Muscle layer of colon (tissue), 2 donors: ENCODE measurements around the gene PARD3B.
A peak's percentile ranks its signal among the peaks of the same experiment; 100 is the strongest.

ENCODE experiments used
- H3K27ac ChIP-seq: one replicate; pipeline ENCODE4 v1.7.0; 2013; ENCODE audit warnings: low read depth, mild to moderate bottlenecking, low read length, moderate library complexity
- H3K27me3 ChIP-seq, 2 donors: one replicate each; pipeline ENCODE4 v1.7.0; 2013; ENCODE audit warnings: low read length in 2 of 2, mild to moderate bottlenecking in 2 of 2; ENCODE audit not compliant: insufficient read depth in 2 of 2, control insufficient read depth in 1 of 2
- H3K36me3 ChIP-seq: one replicate; pipeline ENCODE4 v1.7.0; 2013; ENCODE audit warnings: mild to moderate bottlenecking, low read length; ENCODE audit not compliant: insufficient read depth
- H3K4me1 ChIP-seq: one replicate; pipeline ENCODE4 v1.7.0; 2013; ENCODE audit warnings: mild to moderate bottlenecking, low read length; ENCODE audit not compliant: insufficient read depth
- H3K4me3 ChIP-seq, 2 donors: one replicate each; pipeline ENCODE4 v1.7.0; 2013; ENCODE audit warnings: low read length in 2 of 2, low read depth in 1 of 2, mild to moderate bottlenecking in 1 of 2, moderate library complexity in 1 of 2
- H3K9ac ChIP-seq: one replicate; pipeline ENCODE4 v1.7.0; 2013; ENCODE audit warnings: low read length
- H3K9me3 ChIP-seq: one replicate; pipeline ENCODE4 v1.7.0; 2013; ENCODE audit warnings: mild to moderate bottlenecking, low read length
- donor health status: abdominal sarcoma.
- donor health status: Adenocarcinoma of cecum.

PARD3B gene, protein sequence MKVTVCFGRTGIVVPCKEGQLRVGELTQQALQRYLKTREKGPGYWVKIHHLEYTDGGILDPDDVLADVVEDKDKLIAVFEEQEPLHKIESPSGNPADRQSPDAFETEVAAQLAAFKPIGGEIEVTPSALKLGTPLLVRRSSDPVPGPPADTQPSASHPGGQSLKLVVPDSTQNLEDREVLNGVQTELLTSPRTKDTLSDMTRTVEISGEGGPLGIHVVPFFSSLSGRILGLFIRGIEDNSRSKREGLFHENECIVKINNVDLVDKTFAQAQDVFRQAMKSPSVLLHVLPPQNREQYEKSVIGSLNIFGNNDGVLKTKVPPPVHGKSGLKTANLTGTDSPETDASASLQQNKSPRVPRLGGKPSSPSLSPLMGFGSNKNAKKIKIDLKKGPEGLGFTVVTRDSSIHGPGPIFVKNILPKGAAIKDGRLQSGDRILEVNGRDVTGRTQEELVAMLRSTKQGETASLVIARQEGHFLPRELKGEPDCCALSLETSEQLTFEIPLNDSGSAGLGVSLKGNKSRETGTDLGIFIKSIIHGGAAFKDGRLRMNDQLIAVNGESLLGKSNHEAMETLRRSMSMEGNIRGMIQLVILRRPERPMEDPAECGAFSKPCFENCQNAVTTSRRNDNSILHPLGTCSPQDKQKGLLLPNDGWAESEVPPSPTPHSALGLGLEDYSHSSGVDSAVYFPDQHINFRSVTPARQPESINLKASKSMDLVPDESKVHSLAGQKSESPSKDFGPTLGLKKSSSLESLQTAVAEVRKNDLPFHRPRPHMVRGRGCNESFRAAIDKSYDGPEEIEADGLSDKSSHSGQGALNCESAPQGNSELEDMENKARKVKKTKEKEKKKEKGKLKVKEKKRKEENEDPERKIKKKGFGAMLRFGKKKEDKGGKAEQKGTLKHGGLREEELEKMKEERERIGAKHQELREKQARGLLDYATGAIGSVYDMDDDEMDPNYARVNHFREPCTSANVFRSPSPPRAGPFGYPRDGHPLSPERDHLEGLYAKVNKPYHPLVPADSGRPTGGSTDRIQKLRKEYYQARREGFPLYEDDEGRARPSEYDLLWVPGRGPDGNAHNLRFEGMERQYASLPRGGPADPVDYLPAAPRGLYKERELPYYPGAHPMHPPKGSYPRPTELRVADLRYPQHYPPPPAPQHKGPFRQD (N-terminal part only)

DNA sequence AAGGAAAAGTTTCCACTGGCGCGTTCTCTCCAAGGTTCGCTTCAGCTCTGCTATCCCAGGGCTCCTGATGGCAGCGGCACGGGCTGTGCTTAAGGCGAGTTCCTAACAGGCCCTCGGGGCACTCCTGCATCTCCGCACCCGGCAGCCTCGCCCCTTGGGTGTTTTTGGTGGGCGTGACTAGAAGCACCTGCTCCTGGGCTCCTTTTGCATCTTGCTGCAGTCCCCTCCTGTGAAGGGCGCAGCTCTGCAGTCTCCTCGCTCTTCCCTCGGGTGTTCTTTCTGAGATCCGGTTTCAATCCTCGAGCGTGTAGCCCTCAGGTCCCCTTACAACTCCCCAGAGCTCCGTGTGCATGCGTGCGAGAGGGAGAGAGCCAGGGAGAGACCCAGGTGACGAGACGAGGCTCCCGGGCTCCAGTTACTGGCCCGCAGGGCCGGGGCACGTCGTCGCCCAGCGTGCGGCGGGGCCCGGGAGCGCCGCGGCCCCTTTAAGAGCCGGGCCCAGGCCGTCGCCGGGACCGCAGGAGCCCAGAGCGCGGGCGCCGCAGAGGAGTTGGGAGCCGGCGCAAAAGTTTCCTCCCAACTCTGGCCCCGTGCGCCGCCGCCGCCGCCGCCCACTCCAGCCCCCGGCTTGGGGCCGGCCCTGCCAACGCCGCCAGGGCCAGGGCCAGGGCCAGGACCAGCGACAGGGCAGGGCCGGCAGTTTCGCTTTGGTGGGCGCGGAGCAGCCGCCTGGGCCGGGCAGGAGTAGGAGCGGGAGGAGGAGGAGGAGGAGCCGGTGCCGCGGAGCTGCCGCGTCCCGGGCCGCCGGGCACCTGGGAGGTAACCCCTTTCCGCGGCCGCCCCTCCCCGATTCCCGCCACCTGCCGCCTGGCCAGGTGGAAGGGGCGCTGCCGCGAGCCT lies at the start of gene PARD3B:
Gene PARD3B (plus strand): TSS at position 515 of the 900 bp plus-strand sequence. CDS start 525 bp downstream, outside the sequence.
- peaks cover 31% of the 10 kb centered on the region for H3K4me1 ChIP-seq
- H3K4me3 ChIP-seq: peak within 1 kb of the TSS; percentile 55 to 90
- no peaks in the 10 kb centered on the region for H3K9me3 ChIP-seq
- H3K9ac ChIP-seq: peak within 1 kb of the TSS; percentile 41
- H3K36me3 ChIP-seq: no peaks in the 10 kb centered on the region
- H3K27me3 ChIP-seq: peaks cover 0 to 3% of the 10 kb centered on the region in 2 donors
- H3K27ac ChIP-seq: peak within 1 kb of the TSS; percentile 81

DNA sequence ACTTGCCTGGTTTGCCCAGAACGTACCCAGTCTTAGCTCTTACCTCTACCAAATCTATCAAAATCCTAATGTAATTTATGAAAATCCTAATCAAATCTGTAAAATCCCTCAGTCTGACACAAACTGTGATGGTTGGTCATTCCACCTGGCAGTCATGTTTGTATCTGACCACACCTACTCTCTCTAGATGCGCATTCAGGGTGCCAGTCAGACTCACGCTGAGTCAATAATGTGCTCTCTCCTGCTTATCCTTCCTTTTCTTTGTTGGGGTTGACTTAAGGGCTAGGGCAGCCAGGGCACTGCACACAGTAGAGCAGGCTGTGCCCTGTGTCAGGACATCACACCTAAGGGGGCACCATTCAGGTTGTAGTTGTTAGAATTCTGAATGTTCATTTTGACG lies 48.5 kb upstream of the PARD3B start:
- Histone ChIP-seq H3K27ac (no peak overlapping the region), H3K36me3 (no peaks in the 10 kb centered on the region), H3K9ac (no peak overlapping the region), H3K4me1 (peaks cover 11% of the 10 kb centered on the region), H3K4me3 (no peak overlapping the region), H3K9me3 (no peaks in the 10 kb centered on the region), H3K27me3 (no peaks in the 10 kb centered on the region)

DNA sequence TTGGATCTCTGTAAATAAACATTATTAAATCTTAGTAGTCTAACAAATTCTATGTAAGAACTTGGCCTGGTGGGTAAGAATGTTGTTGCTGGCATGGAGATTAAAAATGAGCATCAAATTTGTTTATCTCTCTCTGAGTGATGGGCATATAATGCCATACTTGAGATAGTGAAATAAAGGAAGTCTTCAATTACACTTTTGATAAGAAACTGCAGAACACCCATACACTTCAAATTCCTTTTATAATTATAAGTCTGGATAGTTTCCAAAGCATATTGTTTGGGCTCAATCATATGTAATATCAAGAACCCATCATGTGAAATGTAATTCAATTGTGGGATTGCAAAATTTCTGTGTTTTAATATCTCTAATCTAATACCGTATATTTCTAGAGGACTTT lies 47.4 kb upstream of the PARD3B start:
- H3K9ac ChIP-seq: no peak overlapping the region
- H3K4me3 ChIP-seq: no peak overlapping the region
- no peaks in the 10 kb centered on the region for H3K27me3 ChIP-seq
- H3K27ac ChIP-seq: no peak overlapping the region
- no peaks in the 10 kb centered on the region for H3K9me3 ChIP-seq
- no peaks in the 10 kb centered on the region for H3K36me3 ChIP-seq
- peaks cover 11% of the 10 kb centered on the region for H3K4me1 ChIP-seq

DNA sequence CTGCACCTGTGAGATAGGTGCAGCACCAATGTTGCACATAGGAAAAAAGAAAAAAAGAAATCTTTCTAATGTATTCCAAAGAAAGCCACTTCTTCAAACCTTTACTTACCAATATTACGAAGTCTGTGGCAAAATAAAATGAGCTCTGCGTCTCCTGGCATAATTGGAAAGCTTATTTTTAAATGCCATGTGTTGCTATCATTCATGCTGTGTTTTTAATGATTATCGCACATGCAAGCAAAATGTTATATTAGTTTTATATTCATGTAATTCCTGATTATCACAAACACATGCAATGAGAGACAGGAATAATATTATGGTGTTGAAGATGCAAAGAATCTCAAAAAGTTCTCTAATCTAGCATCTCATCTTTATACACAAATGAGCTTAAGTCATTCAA lies 47.0 kb upstream of the PARD3B start:
- H3K4me1 ChIP-seq: peaks cover 11% of the 10 kb centered on the region
- no peak overlapping the region for H3K4me3 ChIP-seq
- no peak overlapping the region for H3K9ac ChIP-seq
- H3K36me3 ChIP-seq: no peaks in the 10 kb centered on the region
- no peaks in the 10 kb centered on the region for H3K9me3 ChIP-seq
- H3K27me3 ChIP-seq: no peaks in the 10 kb centered on the region
- H3K27ac ChIP-seq: no peak overlapping the region

DNA sequence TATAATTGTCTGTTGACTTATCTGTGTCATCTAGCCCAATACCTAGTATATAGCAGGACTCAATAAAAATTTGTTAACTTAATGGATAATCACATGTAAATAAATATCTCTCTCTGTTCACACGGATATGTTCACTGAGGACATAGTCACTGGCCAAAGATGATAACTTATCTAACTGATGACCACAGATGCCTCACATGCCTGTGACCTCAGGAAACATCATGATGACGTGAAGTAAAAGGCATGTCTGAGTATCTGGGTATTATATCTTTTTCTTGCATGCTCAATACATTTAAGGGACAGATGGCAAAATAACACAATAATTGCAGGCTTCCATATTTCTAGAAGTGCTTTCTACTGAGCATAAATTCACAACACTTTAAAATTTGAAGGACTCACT lies 41.4 kb upstream of the PARD3B start:
- H3K4me3 ChIP-seq: no peak overlapping the region
- no peaks in the 10 kb centered on the region for H3K27me3 ChIP-seq
- H3K27ac ChIP-seq: no peak overlapping the region
- H3K9me3 ChIP-seq: no peaks in the 10 kb centered on the region
- no peaks in the 10 kb centered on the region for H3K4me1 ChIP-seq
- H3K9ac ChIP-seq: no peak overlapping the region
- H3K36me3 ChIP-seq: no peaks in the 10 kb centered on the region

DNA sequence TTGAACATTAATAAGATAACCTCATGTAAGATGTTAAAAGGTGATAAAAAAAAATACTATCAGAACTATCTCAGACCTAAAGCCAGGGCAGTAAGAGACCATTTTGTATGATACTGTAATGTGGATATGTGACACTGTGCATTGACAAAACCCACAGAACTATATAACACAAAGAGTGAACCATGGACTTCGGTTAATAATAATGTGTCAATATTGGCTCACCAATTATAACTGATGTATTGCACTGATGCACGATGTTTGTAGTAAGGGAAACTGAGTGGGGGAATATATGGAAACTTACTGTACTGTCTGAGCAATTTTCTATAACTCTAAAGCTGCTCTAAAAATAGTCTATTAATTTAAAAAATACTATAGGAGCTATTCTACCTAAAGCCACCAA lies 40.7 kb upstream of the PARD3B start:
- Histone ChIP-seq H3K27me3 (no peaks in the 10 kb centered on the region), H3K36me3 (no peaks in the 10 kb centered on the region), H3K4me1 (no peaks in the 10 kb centered on the region)

DNA sequence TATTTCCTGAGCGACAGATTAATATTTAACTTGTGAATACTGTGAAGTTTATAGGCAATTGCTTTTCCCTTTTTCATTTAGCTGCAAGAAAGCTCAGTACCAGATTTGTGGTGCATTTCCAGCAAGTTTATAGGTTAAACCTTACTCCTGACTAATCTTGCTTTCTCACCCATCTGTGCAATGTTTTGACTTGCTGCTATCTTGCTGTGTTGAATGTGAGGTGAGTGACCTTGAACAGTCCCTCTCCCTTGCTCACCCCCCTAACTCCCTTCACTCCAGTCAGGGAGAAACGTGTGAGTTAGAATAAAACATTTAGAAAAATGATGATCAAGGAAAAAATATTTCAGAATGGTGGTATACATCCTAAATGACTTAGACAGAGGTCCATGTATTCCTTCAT lies 39.8 kb upstream of the PARD3B start:
- Histone ChIP-seq H3K27ac (no peak overlapping the region), H3K9ac (no peak overlapping the region), H3K27me3 (no peaks in the 10 kb centered on the region)

More for the DNA sequence above, 40.7 kb upstream of the PARD3B start:
- Histone ChIP-seq H3K4me3 (no peak overlapping the region), H3K27ac (no peak overlapping the region), H3K9ac (no peak overlapping the region), H3K9me3 (no peaks in the 10 kb centered on the region)

DNA sequence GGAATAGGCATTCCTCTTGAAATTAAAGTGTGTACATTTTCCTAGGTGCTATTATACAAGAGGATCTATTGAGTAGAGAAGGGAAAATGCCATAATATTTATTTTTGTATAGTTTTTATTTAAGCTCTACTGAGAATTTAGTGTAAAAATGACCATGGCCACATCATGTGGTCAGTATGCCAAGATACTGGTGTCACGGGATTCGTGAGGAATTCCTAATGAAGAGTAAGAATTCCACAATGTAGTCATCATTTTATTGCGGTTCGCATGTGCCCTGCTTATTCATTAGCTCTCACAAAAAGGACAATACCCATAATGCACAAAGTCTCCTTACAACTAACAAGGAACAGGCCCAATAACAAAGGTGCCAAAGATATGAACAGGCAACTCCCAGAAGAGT lies 39.3 kb upstream of the PARD3B start:
- Histone ChIP-seq H3K27ac (no peak overlapping the region), H3K36me3 (no peaks in the 10 kb centered on the region), H3K27me3 (no peaks in the 10 kb centered on the region), H3K9me3 (no peaks in the 10 kb centered on the region), H3K4me3 (no peak overlapping the region), H3K4me1 (no peaks in the 10 kb centered on the region), H3K9ac (no peak overlapping the region)

More for the DNA sequence above, 39.8 kb upstream of the PARD3B start:
- Histone ChIP-seq H3K9me3 (no peaks in the 10 kb centered on the region), H3K4me3 (no peak overlapping the region), H3K4me1 (no peaks in the 10 kb centered on the region), H3K36me3 (no peaks in the 10 kb centered on the region)

DNA sequence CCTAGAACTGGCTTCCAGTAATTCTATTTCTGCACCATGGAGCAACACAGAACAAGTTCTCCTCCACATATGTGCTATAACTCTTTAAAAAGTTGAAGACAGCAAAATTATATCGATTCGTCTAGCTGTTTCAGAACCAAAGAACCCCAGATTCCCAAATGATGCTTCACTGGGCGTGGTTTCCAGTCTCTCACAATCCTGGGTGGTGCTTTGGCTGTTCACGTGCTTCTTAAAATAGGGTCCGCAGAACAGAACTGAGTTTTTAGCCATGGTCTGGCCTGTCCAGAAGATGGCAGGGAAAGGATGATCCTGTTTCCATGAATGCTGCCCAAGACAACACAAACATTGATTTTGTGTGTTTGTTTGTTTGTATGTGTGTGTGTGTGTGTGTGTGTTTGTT lies 37.6 kb upstream of the PARD3B start:
- Histone ChIP-seq H3K9ac (no peak overlapping the region), H3K27ac (no peak overlapping the region), H3K4me3 (no peak overlapping the region), H3K4me1 (no peaks in the 10 kb centered on the region), H3K9me3 (no peaks in the 10 kb centered on the region), H3K36me3 (no peaks in the 10 kb centered on the region), H3K27me3 (no peaks in the 10 kb centered on the region)

DNA sequence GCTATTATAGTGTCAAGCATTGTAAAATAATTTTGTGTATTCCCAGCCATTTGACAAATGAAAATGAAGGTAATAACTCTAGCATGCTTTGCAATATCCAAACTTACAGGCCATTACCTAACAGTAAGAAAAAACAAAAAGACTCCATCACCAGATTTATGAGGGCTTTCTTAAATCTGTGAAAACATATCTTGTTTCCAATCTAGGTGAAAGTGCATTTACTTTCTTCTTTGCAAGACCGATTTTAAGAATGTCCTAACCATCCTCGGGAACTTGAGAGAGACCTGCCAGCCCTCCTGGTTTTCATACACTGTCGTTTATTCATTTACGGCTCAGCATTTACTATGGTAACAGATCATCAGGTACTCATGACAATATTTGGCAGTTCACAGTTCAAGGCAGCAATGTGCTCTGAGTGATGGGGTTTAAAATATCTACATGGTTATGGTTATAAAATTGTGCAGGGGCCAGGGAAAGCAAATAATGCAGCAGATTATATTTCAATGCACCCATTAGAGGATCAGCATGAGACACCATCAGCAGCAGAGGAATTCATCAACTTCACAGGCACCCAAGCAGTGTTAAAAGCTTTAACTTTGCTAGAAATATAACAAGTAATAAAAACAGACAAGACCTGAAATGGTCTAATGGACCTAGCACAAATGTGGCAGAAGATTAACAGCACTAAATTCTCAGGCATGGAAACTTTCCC lies 34.4 kb upstream of the PARD3B start:
- Histone ChIP-seq H3K27me3 (no peaks in the 10 kb centered on the region), H3K27ac (no peak overlapping the region), H3K9me3 (no peaks in the 10 kb centered on the region), H3K36me3 (no peaks in the 10 kb centered on the region), H3K4me3 (no peak overlapping the region), H3K4me1 (peaks cover 4% of the 10 kb centered on the region), H3K9ac (no peak overlapping the region)
